Fibroblast of lung (primary cell): ENCODE data around the gene TMEM143.

Experiments used
- CTCF ChIP-seq, 2 donors: IDR thresholded peaks in 1 of 2; conservative IDR thresholded peaks in 1 of 2; 1 replicate in 1 of 2; 2 replicates in 1 of 2; pipeline ENCODE4 v1.5.1; 2011 to 2012; ENCODE audit warnings: low read length in 2 of 2, control low read depth in 1 of 2, inconsistent platforms in 1 of 2, low read depth in 1 of 2, mild to moderate bottlenecking in 1 of 2
- EZH2 ChIP-seq: IDR thresholded peaks from 2 replicates; pipeline ENCODE4 v1.5.1; 2012; ENCODE audit warnings: low read length, control low read depth, mild to moderate bottlenecking; ENCODE audit errors: missing control alignments

- no peak for TF ChIP-seq CTCF (conservative IDR thresholded peaks at IDR 0.05 in 1 of 2, IDR thresholded peaks at IDR 0.05 in 1 of 2; ENCODE audit: low read depth in 1 of 2, low read length in 2 of 2)
- TF ChIP-seq EZH2 = no peak
Observed at GRCh38 chr19:48392860-48393558, 29.3 kb upstream of the TMEM143 start.
